Measurements from ENCODE around the gene NEK6.

NEK6 gene

DNA sequence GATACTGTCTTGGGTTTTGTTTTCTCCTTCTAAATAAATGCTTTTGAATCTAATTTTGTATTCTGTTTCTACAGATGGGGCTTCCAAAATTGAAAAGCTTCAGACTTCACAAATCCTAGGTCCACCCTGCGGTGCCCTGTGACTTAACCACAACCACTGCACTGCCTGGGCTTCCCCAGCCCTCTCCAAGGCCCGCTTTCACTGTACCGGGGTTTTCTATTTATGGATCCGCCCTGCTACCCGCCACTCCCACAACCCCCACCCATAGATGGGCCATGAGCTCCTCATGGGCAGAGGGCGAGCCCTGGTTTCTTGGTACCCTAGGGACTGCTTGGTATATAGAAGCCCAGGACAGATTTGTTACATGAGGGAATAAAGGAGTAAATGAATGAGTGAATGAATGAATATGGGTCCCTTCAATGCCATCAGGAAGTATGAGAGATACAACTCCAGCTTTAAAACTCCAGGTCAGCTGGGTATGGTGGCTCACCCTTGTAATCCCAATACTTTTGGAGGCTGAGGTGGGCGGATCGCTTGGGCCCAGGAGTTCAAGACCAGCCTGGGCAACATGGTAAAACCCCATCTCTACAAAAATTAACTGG lies 39.8 kb upstream of the NEK6 start:
- no peak overlapping the region for H3K4me3 ChIP-seq (ENCODE audit: control insufficient read depth, low read depth, low read length)
- no peak for DNase-seq (ENCODE audit: low read depth)
- TF ChIP-seq, protein P1, sequence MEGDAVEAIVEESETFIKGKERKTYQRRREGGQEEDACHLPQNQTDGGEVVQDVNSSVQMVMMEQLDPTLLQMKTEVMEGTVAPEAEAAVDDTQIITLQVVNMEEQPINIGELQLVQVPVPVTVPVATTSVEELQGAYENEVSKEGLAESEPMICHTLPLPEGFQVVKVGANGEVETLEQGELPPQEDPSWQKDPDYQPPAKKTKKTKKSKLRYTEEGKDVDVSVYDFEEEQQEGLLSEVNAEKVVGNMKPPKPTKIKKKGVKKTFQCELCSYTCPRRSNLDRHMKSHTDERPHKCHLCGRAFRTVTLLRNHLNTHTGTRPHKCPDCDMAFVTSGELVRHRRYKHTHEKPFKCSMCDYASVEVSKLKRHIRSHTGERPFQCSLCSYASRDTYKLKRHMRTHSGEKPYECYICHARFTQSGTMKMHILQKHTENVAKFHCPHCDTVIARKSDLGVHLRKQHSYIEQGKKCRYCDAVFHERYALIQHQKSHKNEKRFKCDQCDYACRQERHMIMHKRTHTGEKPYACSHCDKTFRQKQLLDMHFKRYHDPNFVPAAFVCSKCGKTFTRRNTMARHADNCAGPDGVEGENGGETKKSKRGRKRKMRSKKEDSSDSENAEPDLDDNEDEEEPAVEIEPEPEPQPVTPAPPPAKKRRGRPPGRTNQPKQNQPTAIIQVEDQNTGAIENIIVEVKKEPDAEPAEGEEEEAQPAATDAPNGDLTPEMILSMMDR (conservative IDR thresholded peaks at IDR 0.05; ENCODE audit: control insufficient read depth, insufficient read depth, low read depth, low read length) = no peak

DNA sequence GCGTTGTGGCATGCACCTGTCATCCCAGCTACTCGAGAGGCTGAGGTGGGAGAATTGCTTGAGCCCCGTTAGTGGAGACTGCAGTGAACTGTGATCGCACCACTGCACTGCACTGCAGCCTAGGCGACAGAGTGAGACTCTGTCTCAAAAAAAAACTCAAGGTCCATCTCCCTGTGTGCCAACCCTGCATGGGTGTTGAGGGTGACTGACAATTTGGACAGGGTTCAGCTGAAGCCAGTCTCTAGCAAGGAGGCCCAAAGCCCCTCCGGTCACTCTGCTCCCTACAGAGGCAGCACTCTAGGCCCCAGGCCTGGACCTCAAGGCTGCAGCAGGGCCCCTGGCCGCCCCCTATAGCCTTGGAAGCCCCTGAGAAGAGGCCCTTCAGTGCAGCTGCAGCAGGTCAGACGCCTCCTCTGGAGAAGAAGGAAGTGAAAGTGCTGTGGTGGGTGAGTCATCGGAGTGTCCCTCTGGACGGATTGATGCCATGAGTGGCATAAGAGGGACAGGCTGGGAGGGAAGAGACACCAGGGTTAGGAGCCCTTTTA lies 39.2 kb upstream of the NEK6 start:
- H3K4me3 ChIP-seq (ENCODE audit: control insufficient read depth, low read depth, low read length) = no peak overlapping the region
- peak; percentile 55 for DNase-seq (ENCODE audit: low read depth)
- TF ChIP-seq, protein P1 (conservative IDR thresholded peaks at IDR 0.05; ENCODE audit: control insufficient read depth, insufficient read depth, low read depth, low read length) = peak; percentile 8

DNA sequence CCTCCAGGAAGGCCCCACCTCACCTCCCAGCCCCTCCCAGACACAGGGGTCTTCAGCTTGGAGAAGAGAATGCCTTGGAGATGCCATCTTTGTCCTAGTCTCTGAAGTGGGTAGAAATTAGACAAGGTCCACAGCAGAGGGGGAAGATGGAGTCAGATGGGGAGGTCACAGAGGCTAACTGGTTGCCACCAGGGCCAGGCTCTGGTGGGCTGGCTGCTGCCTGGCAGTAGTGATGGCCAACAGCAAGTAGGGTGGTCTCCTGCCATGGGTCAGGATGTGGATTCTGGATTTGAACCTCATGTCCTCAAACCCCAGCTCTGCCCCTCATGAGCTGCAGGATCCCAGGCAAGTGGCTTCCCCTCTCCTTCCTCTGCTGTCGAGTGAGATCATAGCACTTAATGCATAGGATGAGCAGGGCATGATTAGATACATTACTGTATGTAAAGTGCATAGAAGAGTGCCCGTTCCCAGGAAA lies 38.7 kb upstream of the NEK6 start:
- no peak overlapping the region for H3K4me3 ChIP-seq (ENCODE audit: control insufficient read depth, low read depth, low read length)
- DNase-seq (ENCODE audit: low read depth) = no peak
- TF ChIP-seq, protein P1 (conservative IDR thresholded peaks at IDR 0.05; ENCODE audit: control insufficient read depth, insufficient read depth, low read depth, low read length) = no peak

- peak; percentile 68 for DNase-seq (ENCODE audit: low read depth)
- TF ChIP-seq, protein P1 (conservative IDR thresholded peaks at IDR 0.05; ENCODE audit: control insufficient read depth, insufficient read depth, low read depth, low read length) = no peak
- no peak overlapping the region for H3K4me3 ChIP-seq (ENCODE audit: control insufficient read depth, low read depth, low read length)
Observed at GRCh38 chr9:124220946-124221451, 36.8 kb upstream of the NEK6 start.

DNA sequence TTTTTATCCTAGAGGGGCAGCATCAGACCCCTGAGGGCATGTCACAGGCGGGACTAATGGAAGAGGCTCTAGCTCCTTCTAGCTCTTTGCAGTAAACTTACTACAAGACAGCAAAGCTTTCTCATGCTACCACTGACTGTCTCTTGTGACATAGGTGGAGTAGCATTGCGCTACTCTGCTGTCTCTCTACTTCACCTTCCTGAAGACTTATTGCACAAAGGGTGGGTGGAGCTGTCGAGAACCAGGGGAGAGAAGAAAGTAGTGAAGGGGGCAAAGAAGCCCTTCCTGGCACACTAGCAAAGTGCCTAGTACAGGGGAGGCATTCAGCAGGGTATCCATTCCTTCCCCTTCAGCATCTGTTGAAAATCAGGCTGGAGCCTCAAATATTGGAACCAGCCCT lies 36.1 kb upstream of the NEK6 start:
- TF ChIP-seq, protein P1 (conservative IDR thresholded peaks at IDR 0.05; ENCODE audit: control insufficient read depth, insufficient read depth, low read depth, low read length) = no peak
- no peak for DNase-seq (ENCODE audit: low read depth)
- no peak overlapping the region for H3K4me3 ChIP-seq (ENCODE audit: control insufficient read depth, low read depth, low read length)

- DNase-seq (ENCODE audit: low read depth) = no peak
- no peak overlapping the region for H3K4me3 ChIP-seq (ENCODE audit: control insufficient read depth, low read depth, low read length)
- TF ChIP-seq, protein P1 (conservative IDR thresholded peaks at IDR 0.05; ENCODE audit: control insufficient read depth, insufficient read depth, low read depth, low read length) = no peak
Observed at GRCh38 chr9:124222109-124222508, 35.6 kb upstream of the NEK6 start.
